OCI-LY7 (cell line): ENCODE data around the gene ARHGAP24.

Source experiments
- CTCF ChIP-seq: fragments of 200-600 bp; sonication (generic); conservative IDR thresholded peaks from 2 replicates; pipeline ENCODE4 v1.5.1; 2014; ENCODE audit warnings: mild to moderate bottlenecking, antibody characterized with exemption, low read length, moderate library complexity, mixed read lengths
- EZH2phosphoT487 ChIP-seq: fragments of 200-600 bp; sonication (generic); IDR thresholded peaks from 2 replicates; pipeline ENCODE4 v1.6.1; 2018; ENCODE audit warnings: low read depth, borderline replicate concordance, mild to moderate bottlenecking, mixed run types, antibody characterized with exemption, low read length, moderate library complexity, mixed read lengths

- TF ChIP-seq CTCF, result no peak
- no peak for TF ChIP-seq EZH2phosphoT487
These were observed 105.5 kb downstream of the ARHGAP24 start for GRCh38 chr4:85580489-85580888.
